HG03175 (cell line): Measurements from ENCODE around the gene SPDL1.

ENCODE experiments used
- ATAC-seq: cut with Tn5 transposase; IDR thresholded peaks from one replicate; pipeline ENCODE4 v1.9.1; 2021; ENCODE audit warnings: mild to moderate bottlenecking, moderate library complexity; ENCODE audit not compliant: unreplicated experiment

SPDL1 gene

GRCh38 chr5:169628892-169629291 is 45.3 kb downstream of the SPDL1 start:
- ATAC-seq = no peak

- no peak for ATAC-seq
Measured at GRCh38 chr5:169629847-169630548, 46.4 kb downstream of the SPDL1 start.

GRCh38 chr5:169631360-169631759 is 47.8 kb downstream of the SPDL1 start:
- no peak for ATAC-seq

- ATAC-seq = no peak
Measured at GRCh38 chr5:169632946-169633345, 49.4 kb downstream of the SPDL1 start.

GRCh38 chr5:169634606-169635005 is 51.0 kb downstream of the SPDL1 start:
- no peak for ATAC-seq

GRCh38 chr5:169635936-169636335 is 52.4 kb downstream of the SPDL1 start:
- ATAC-seq = no peak

- ATAC-seq = no peak
Measured at GRCh38 chr5:169636477-169637084, 53.0 kb downstream of the SPDL1 start.

GRCh38 chr5:169637085-169637548 is 53.5 kb downstream of the SPDL1 start, which contains the start of gene DOCK2:
Gene DOCK2 (plus strand): TSS chr5:169637275. CDS start chr5:169637327, 52 bp downstream.
- peak; percentile 92 for ATAC-seq

GRCh38 chr5:169637549-169638121 is 54.1 kb downstream of the SPDL1 start:
- peak; percentile 68 for ATAC-seq

- no peak for ATAC-seq
Measured at GRCh38 chr5:169641253-169641652, 57.7 kb downstream of the SPDL1 start.

- ATAC-seq = peak; percentile 45
Measured at GRCh38 chr5:169646856-169647255, 63.3 kb downstream of the SPDL1 start.

- ATAC-seq = peak; percentile 33
Measured at GRCh38 chr5:169647566-169647965, 64.0 kb downstream of the SPDL1 start.

GRCh38 chr5:169648725-169649310 is 65.2 kb downstream of the SPDL1 start:
- ATAC-seq = no peak

- peak; percentile 29 for ATAC-seq
Measured at GRCh38 chr5:169649486-169649885, 65.9 kb downstream of the SPDL1 start.

- peak; percentile 40 for ATAC-seq
Measured at GRCh38 chr5:169650701-169651331, 67.2 kb downstream of the SPDL1 start.

GRCh38 chr5:169651526-169651925 is 68.0 kb downstream of the SPDL1 start:
- ATAC-seq = no peak

GRCh38 chr5:169652057-169652456 is 68.5 kb downstream of the SPDL1 start:
- ATAC-seq = no peak

GRCh38 chr5:169653091-169653490 is 69.5 kb downstream of the SPDL1 start:
- ATAC-seq = no peak
